Muscle layer of colon (tissue), 2 donors: Measurements from ENCODE around the gene FAM168A.
"Not testable (repeated sequence)": the region's sequence is repeated elsewhere in the genome, so short reads cannot be mapped to it uniquely, and the experiment has no call there.

Source experiments
- H3K27ac ChIP-seq: one replicate; pipeline ENCODE4 v1.7.0; 2013; ENCODE audit warnings: low read depth, mild to moderate bottlenecking, low read length, moderate library complexity
- H3K27me3 ChIP-seq, 2 donors: one replicate each; pipeline ENCODE4 v1.7.0; 2013; ENCODE audit warnings: low read length in 2 of 2, mild to moderate bottlenecking in 2 of 2; ENCODE audit not compliant: insufficient read depth in 2 of 2, control insufficient read depth in 1 of 2
- H3K36me3 ChIP-seq: one replicate; pipeline ENCODE4 v1.7.0; 2013; ENCODE audit warnings: mild to moderate bottlenecking, low read length; ENCODE audit not compliant: insufficient read depth
- H3K4me1 ChIP-seq: one replicate; pipeline ENCODE4 v1.7.0; 2013; ENCODE audit warnings: mild to moderate bottlenecking, low read length; ENCODE audit not compliant: insufficient read depth
- H3K4me3 ChIP-seq, 2 donors: one replicate each; pipeline ENCODE4 v1.7.0; 2013; ENCODE audit warnings: low read length in 2 of 2, low read depth in 1 of 2, mild to moderate bottlenecking in 1 of 2, moderate library complexity in 1 of 2
- H3K9ac ChIP-seq: one replicate; pipeline ENCODE4 v1.7.0; 2013; ENCODE audit warnings: low read length
- H3K9me3 ChIP-seq: one replicate; pipeline ENCODE4 v1.7.0; 2013; ENCODE audit warnings: mild to moderate bottlenecking, low read length
- donor health status: abdominal sarcoma.
- donor health status: Adenocarcinoma of cecum.

The FAM168A gene

DNA sequence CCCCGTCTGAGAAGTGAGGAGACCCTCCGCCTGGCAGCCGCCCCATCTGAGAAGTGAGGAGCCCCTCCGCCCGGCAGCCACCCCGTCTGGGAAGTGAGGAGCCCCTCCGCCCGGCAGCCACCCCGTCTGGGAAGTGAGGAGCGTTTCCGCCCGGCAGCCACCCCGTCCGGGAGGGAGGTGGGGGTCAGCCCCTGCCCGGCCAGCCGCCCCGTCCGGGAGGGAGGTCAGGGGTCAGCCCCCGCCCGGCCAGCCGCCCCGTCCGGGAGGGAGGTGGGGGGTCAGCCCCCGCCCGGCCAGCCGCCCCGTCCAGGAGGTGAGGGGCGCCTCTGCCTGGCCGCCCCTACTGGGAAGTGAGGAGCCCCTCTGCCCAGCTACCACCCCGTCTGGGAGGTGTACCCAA is 25.9 kb downstream of the FAM168A start:
- H3K9me3 ChIP-seq, H3K4me3 ChIP-seq, H3K9ac ChIP-seq, H3K27ac ChIP-seq, H3K27me3 ChIP-seq, H3K36me3 ChIP-seq, H3K4me1 ChIP-seq: not testable (repeated sequence)

- Histone ChIP-seq H3K27me3 (no peaks in the 10 kb centered on the region), H3K27ac (no peak overlapping the region)
Measured at GRCh38 chr11:73570415-73571114, 27.3 kb downstream of the FAM168A start.

GRCh38 chr11:73566977-73567755 is 30.7 kb downstream of the FAM168A start:
- Histone ChIP-seq H3K27me3 (no peaks in the 10 kb centered on the region), H3K4me3 (no peak overlapping the region), H3K4me1 (no peaks in the 10 kb centered on the region), H3K27ac (no peak overlapping the region), H3K36me3 (no peaks in the 10 kb centered on the region), H3K9me3 (no peaks in the 10 kb centered on the region), H3K9ac (no peak overlapping the region)

More at GRCh38 chr11:73570415-73571114, 27.3 kb downstream of the FAM168A start:
- Histone ChIP-seq H3K9ac (no peak overlapping the region), H3K4me1 (no peaks in the 10 kb centered on the region), H3K36me3 (no peaks in the 10 kb centered on the region), H3K4me3 (no peak overlapping the region), H3K9me3 (no peaks in the 10 kb centered on the region)

GRCh38 chr11:73566422-73566821 is 31.5 kb downstream of the FAM168A start:
- Histone ChIP-seq H3K4me3 (no peak overlapping the region), H3K9me3 (no peaks in the 10 kb centered on the region), H3K9ac (no peak overlapping the region)

DNA sequence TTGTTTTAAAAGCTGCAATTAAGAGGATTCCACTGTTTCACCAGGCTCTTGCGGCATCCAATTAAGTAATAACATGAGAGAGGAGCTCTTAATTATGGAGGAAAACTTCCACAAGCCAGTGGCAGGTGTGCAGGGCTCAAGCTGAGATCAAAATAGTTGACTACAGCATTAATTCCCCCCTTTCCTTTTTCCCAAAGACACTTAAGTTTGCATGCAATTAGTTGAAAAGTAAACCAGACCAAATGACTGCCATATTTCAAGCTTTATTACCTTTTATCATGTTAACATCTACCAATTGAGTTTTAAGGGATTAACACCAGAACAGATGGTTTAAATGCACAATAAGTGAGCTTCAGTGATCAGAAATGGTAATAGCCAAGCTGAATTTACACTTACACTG is 32.1 kb downstream of the FAM168A start:
- H3K4me1 ChIP-seq: no peaks in the 10 kb centered on the region
- no peak overlapping the region for H3K4me3 ChIP-seq
- H3K9ac ChIP-seq: no peak overlapping the region
- no peak overlapping the region for H3K27ac ChIP-seq
- no peaks in the 10 kb centered on the region for H3K27me3 ChIP-seq
- H3K9me3 ChIP-seq: no peaks in the 10 kb centered on the region
- no peaks in the 10 kb centered on the region for H3K36me3 ChIP-seq

More at GRCh38 chr11:73566422-73566821, 31.5 kb downstream of the FAM168A start:
- no peaks in the 10 kb centered on the region for H3K36me3 ChIP-seq
- no peaks in the 10 kb centered on the region for H3K4me1 ChIP-seq
- no peaks in the 10 kb centered on the region for H3K27me3 ChIP-seq
- no peak overlapping the region for H3K27ac ChIP-seq

DNA sequence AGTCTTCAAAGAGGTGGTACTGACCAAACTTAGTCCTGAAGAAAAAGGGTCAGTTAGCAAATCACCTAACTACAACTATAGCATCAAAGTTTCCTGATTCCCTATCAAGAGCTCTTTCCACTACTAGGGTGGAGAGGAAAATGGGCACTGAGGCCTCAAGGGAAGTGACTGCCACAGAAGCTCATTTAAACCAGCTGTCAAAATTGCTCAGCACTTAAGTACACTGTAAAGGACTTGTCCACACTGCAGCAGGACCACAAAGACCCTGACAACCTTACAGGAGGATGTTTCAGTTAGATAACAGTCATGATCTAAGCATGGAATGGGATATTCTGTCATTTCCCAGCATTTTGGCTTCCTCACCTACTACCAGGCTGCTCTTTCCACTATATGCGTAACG is 33.0 kb downstream of the FAM168A start:
- H3K9ac ChIP-seq: no peak overlapping the region
- H3K36me3 ChIP-seq: no peaks in the 10 kb centered on the region
- H3K4me1 ChIP-seq: no peaks in the 10 kb centered on the region
- no peak overlapping the region for H3K4me3 ChIP-seq
- no peaks in the 10 kb centered on the region for H3K9me3 ChIP-seq
- no peaks in the 10 kb centered on the region for H3K27me3 ChIP-seq
- no peak overlapping the region for H3K27ac ChIP-seq

- no peaks in the 10 kb centered on the region for H3K9me3 ChIP-seq
- H3K36me3 ChIP-seq: no peaks in the 10 kb centered on the region
- H3K27me3 ChIP-seq: no peaks in the 10 kb centered on the region
- H3K4me3 ChIP-seq: no peak overlapping the region
- no peaks in the 10 kb centered on the region for H3K4me1 ChIP-seq
- no peak overlapping the region for H3K9ac ChIP-seq
- no peak overlapping the region for H3K27ac ChIP-seq
Measured at GRCh38 chr11:73563539-73564200, 34.2 kb downstream of the FAM168A start.

GRCh38 chr11:73559743-73560142 is 38.2 kb downstream of the FAM168A start:
- Histone ChIP-seq H3K9me3 (no peaks in the 10 kb centered on the region), H3K36me3 (no peaks in the 10 kb centered on the region), H3K27me3 (no peaks in the 10 kb centered on the region), H3K27ac (no peak overlapping the region), H3K9ac (no peak overlapping the region), H3K4me3 (no peak overlapping the region), H3K4me1 (no peaks in the 10 kb centered on the region)

DNA sequence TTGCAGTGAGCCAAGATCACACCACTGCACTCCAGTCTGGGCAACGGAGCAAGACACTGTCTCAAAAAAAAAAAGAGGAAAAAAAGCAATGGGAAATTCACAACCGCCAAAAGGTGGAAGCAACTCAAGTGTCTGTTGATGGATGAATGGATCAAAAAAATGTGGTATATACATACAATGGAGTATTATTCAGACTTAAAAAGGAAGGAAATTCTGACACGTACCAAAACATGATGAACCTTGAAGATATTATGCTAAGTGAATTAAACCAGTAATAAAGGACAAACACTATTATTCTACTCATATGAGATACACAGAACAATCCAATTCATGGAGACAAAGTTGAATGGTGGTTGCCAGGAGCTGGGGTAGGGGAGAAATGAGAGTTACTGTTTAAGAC is 40.9 kb downstream of the FAM168A start:
- no peaks in the 10 kb centered on the region for H3K9me3 ChIP-seq
- H3K9ac ChIP-seq: no peak overlapping the region
- H3K27ac ChIP-seq: no peak overlapping the region
- H3K27me3 ChIP-seq: no peaks in the 10 kb centered on the region
- H3K36me3 ChIP-seq: no peaks in the 10 kb centered on the region
- H3K4me1 ChIP-seq: peaks cover 1% of the 10 kb centered on the region
- H3K4me3 ChIP-seq: no peak overlapping the region

DNA sequence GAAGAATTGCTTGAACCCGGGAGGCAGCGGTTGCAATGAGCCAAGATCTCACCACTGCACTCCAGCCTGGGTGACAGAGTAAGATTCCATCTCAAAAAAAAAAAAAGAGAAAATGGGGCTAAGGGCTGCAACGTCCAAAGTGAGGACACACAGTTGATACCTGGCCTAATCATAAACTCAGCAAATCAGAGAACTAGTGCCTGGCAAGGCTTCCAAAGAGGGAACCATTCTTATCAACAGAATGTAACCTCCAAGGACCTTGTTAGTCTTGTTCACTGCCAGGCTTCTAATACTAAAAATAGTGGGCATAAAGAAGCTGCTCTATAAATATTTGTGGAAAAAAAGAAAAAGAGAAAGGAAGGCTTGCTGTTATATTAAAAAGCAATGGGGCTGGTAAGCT is 42.3 kb downstream of the FAM168A start:
- H3K4me1 ChIP-seq: peaks cover 6% of the 10 kb centered on the region
- H3K27ac ChIP-seq: no peak overlapping the region
- H3K9ac ChIP-seq: no peak overlapping the region
- no peaks in the 10 kb centered on the region for H3K27me3 ChIP-seq
- no peaks in the 10 kb centered on the region for H3K36me3 ChIP-seq
- no peak overlapping the region for H3K4me3 ChIP-seq
- no peaks in the 10 kb centered on the region for H3K9me3 ChIP-seq

- H3K27me3 ChIP-seq: no peaks in the 10 kb centered on the region
- H3K36me3 ChIP-seq: no peaks in the 10 kb centered on the region
- peaks cover 6% of the 10 kb centered on the region for H3K4me1 ChIP-seq
- no peak overlapping the region for H3K27ac ChIP-seq
- no peak overlapping the region for H3K9ac ChIP-seq
- no peak overlapping the region for H3K4me3 ChIP-seq
- no peaks in the 10 kb centered on the region for H3K9me3 ChIP-seq
Measured at GRCh38 chr11:73554671-73555320, 43.1 kb downstream of the FAM168A start.
